EL (cell line): ENCODE measurements around the gene CHCHD2.
A peak's percentile ranks its signal among the peaks of the same experiment; 100 is the strongest.
"Not testable (repeated sequence)": the region's sequence is repeated elsewhere in the genome, so short reads cannot be mapped to it uniquely, and the experiment has no call there.

Source experiments
- DNase-seq: peaks from one replicate; pipeline ENCODE4 v3.0.0-alpha.2; 2016

The CHCHD2 gene, protein sequence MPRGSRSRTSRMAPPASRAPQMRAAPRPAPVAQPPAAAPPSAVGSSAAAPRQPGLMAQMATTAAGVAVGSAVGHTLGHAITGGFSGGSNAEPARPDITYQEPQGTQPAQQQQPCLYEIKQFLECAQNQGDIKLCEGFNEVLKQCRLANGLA

DNA sequence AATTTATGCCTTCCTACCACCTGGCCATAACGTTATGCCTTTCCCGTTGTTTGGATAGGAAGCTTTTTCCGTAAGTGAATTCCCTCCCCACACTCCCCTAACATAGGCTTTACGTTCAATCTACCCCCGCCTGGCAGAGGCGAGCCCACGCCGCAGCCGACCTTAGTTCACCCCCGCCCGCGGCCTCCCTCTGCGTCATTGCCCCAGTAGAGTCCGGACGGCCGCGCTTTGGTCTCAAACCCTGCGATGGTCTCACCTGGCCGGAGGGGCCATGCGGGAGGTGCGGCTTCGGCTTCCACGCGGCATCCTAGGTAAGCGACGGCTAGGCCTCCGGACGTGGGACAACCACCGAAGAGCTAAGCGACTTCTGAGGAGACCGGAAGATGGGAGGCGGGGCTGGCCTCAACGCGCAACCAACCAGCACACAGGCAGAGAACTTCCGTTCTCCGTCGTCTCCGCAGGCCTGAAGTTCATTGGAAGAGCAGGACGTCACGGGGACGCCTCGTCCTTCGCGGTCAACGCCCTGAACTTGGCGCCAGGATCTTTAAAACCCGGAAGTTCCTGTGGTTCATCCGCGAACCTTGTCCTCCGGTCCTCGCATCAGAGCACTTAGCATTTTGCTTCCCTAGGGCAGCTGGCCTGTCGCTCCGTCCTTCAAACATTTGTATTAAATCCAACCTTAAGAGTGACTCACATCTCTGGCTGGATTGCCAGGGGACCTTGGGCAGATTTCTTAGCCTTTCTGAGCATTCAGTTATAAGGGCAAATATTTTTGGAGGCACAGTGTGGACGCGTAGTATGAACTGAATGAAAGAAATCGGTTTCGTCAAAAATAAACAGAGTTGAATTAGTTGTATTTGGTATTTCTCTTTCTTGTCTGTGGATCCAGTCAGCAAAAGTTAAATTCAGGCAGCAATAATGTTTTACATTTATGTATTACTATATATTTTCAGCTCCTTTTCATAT lies at the start of gene CHCHD2:
CHCHD2 (minus strand) TSS at position 369 of the 966 bp plus-strand sequence; CDS start at position 306, 63 bp downstream.
- DNase-seq, result peak; percentile 99

DNA sequence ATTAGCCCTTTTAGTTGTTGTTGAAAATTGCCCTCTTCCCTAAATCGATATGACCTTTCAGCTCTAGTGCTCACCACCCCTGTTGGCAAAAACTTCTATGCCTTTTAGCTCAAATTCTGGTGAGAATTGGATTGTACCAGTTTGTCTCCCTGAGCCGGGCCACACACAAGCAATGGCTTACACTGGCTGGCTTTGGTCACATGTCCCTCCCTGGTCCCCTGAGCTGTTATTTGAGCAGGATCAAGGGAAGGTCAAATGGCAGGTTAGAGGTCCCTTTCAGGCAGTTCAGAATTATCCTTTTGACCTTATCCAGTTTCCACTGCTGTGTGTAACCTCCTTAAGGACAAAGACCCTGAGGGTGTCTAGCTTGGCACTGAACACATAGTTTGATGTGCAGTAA lies 24.8 kb upstream of the CHCHD2 start:
- DNase-seq, result not testable (repeated sequence)

DNA sequence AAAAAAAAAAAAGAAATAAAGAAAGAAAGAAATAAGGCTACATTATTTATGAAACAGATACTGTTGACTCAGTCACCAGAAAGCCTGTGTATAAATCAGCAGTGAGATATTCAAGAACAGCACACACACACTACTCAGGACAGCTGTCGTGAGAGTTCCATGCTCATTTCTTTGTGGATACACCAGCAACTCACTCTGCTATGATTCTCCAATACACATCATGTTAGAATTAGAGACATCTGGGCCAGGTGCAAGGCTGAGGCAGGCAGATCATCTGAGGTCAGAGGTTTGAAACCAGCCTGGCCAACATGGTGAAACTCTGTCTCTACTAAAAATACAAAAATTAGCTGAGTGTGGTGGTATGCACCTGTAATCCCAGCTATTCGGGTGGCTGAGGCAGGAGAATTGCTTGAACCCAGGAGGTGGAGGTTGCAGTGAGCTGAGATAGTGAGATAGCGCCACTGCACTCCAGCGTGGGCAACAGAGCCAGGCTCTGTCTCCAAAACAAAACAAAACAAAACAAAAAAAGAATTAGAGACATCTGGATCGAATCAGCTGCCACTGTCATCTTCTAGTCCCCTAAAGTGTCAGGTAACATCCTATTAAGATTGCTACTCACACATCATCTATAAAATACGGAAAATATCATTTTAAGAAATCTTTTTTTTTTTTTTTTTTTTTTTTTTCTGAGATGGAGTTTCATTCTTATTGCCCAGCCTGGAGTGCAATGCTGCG lies 21.1 kb upstream of the CHCHD2 start:
- DNase-seq, result no peak

DNA sequence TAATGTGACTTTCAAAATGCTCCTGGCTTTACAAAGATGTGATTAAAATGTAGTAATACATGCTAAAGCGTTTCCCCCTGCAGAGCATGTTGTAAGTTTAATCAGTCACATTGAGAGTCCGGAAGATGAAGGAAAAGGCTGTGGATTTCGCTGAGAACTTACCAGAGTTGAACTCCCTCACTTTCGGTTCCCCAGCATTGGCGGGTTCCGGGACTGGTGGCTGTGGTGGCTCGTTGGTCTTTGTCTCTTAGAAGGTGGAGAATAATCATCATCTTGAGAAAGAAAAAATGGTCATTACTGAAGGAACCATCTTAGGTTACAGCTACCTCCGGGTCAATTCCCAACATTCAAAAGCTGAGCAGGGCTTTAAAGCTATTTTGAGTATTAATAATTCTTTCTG lies 19.6 kb upstream of the CHCHD2 start:
- DNase-seq, result no peak

DNA sequence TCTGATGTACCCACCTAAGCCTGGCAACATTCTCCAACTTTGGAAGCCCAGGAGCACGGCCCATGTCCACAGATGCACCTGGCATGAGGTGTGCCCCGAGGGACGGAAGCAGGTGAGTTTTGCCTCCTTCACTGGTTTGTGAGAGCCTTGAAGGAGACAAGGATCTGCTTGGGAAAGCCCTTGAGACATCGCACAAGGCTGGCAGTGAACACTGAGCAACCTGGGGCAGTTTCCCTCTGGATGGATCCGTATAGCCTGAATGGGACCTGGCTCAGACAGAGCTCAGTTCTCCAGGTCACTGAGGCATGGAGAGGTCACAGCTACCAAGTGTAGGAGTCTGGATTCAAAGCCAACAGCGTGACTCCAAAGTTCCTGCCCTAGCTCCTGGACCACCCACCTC lies 18.7 kb upstream of the CHCHD2 start:
- no peak for DNase-seq

DNA sequence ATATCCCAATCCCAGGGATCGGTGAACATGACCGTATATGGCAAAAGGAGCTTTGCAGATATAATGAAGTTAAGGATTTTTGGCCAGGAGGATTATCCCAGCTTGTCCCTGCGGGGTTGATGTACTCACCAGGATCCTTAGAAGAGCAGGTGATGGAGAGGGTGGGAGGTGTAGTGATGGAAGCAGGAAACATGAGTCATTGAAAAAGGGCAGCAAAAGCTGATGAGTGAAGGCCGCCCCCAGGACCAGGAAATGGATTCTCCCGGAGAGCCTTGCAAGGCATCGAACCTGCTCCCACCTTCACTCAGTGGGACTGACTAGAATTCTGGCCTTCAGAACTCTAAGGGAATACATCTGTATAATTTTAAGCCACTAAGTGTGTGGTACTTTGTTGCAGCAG lies 15.2 kb upstream of the CHCHD2 start:
- no peak for DNase-seq

DNA sequence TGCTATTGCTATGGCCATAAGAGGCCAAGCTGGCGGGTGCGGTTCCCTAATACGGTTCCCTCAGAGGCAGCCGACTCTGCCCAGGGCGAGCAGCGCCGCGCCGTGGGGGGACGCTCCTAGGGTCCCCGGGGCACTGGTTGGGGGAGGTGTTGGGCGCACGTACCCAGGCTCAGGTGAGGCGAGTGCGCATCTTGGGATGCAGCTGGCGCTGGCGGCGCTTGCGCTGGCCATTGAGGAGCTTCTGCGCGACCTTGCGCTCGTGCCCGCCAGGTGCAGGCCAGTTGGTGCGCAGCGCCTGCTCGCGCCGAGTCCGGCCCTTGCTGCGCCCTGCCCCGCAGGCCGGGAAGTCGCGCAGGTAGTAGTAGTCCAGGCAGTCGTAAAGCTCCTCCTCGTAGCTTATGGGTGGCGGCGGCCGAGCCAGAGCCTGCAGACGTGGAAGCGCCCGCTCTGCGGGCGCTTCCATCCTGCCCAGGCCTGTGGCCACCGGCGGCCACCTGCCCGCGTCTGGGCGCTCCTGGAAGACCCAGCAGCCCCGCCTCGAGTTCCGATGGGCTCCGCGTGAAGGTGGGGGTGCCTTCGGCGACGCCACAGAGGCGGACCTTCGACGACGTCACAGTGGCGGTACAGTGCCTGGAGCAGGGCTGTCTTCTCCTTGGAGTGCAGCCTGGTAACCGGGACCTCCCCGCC lies 9.7 kb upstream of the CHCHD2 start, which contains the start of gene NUPR2:
NUPR2 (minus strand) TSS at position 566 of the 687 bp plus-strand sequence; CDS start at position 463, 103 bp downstream.
- no peak for DNase-seq

DNA sequence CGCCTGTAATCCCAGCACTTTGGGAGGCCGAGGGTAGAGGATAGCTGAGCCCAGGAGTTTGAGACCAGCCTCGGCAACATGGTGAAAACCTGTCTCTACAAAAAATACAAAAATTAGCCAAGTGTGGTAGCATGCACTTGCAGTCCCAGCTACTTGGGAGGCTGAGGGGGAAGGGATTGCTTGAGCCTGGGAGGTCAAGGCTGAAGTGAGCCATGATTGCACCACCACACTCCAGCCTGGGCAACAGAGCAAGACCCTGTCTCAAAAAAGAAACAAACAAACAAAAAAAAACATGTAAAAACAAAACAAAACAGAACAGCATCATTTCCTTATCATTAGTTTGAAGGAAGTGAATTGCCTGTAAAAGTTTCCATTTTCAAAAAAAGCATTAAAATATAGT lies 6.0 kb upstream of the CHCHD2 start:
- DNase-seq, result not testable (repeated sequence)

DNA sequence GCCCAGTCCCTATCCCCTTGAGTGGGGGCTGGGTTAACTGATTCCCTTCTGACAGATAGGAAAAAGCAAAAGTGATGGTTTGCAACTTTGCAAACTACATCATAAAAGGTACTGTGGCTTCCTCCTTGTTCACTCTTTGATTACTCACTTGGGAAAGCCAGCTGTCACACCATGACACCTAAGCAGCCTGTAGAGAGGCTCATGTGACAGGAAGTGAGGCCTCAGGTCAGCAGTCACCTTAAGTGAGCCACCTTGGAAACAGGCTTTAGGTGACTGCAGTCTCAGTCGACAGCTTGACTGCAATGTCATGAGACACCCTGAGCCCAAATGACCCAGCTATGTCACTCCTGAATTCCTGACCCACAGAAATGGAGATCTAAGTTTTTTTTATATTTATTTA lies 4.3 kb upstream of the CHCHD2 start:
- DNase-seq, result no peak

DNA sequence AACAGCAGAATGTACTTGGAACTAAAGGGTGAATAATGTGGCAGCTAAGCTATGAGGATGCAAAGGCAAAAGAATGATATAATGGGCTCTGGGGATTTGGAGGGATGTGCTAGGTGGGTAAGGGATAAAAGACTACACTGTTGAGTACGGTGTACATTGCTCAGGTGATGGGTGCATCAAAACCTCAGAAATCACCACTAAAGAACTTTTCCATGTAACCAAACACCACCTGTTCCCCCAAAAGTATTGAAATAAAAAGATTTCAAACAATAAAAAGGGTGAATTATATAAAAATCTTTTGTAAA lies 1.6 kb upstream of the CHCHD2 start:
- DNase-seq, result no peak

DNA sequence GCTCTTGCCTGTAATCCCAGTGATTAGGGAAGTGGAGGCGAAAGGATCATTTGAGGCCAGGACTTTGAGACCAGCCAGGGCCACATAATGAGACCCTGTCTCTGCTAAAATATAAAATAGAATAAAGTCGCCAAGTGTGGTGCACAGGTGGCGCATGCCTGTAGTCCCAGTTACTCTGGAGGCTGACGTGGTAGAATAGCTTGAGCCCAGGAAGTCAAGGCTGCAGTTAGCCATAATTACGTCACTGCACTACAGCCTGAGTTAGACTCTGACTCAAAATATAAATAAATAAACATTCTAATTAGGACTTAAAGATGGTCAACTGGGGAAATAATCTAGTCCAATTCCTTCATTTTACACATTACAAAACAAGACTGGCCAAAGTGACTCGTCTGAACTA lies 768 bp downstream of the CHCHD2 start:
- peak; percentile 79 for DNase-seq

DNA sequence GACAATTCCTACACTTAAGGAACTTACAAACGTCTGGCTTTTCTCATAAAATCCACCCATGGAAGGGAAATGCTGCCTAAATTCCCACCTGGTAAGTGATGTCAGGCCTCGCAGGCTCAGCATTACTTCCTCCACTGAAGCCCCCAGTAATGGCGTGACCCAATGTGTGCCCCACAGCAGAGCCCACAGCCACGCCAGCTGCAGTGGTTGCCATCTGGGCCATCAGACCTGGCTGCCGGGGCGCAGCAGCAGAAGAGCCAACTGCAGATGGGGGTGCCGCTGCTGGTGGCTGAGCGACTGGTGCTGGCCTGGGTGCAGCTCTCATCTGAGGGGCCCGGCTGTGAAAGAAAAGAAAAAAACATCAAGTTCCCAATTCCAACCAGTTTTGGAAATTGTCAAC lies 2.1 kb downstream of the CHCHD2 start:
- not testable (repeated sequence) for DNase-seq

DNA sequence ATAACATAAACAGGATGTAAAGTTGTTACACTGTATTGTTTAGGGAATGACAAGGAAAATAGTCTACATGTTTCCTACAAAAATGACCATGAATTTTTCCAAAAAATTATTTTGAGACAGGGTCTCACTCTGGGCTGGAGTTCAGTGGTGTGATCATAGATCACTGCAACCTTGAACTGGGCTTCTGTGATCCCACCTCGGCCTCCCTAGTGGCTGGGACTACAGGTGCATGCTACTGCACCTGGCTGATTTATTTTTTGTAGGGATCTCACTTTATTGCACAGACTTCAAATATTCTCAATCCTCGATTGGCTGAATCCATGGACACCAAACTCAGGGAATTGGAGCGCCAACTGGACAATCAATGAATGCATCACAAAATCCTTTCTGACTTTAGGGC lies 6.6 kb downstream of the CHCHD2 start:
- no peak for DNase-seq

DNA sequence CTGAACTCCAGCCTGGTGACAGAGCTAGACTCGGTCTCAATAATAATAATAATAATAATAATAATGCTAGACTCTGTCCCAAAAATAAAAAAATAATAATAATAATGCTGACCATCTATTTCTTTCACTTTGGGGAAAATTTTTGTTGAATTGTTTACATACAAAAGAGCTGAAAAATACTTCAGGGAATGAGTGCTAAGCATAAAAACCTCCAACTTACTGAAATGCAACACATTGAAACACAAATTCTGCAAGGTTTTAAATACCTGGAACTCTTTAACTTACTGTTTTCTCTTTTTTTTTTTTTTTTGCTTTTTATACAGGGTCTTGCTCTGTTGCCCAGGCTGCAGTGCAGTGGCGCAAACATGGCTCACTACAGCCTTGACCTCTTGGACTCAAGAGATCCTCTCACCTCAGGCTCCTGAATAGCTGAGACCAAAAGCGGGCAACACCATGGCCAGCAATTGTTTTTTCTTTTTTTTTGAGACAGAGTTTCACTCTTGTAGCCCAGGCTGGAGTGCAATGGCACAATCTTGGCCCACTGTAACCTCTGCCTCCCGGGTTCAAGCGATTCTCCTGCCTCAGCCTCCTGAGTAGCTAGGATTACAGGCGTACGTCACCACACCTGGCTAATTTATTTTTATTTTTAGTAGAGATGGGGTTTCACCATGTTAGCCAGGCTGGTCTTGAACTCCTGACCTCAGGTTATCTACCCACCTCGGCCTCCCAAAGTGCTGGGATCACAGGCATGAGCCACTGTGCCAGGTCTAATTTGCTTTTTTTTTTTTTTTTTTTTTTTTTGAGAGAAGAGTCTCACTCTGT lies 7.9 kb downstream of the CHCHD2 start:
- not testable (repeated sequence) for DNase-seq

DNA sequence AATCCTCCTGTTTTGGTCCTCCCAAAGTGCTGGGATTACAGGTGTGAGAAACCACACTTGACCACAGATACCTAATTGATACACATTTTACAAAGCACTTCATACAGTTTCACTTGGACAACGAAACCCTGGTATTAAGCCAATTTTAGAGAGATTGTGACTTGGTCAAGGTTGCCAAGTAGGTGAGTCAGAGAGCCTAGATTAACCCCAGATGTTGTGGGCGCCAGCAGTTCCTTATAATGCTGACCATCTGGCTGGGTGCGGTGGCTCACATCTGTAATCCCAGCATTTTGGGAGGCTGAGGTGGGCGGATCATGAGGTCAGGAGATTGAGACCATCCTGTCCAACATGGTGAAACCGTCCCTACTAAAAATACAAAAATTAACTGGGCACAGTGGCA lies 8.6 kb downstream of the CHCHD2 start:
- peak; percentile 80 for DNase-seq

DNA sequence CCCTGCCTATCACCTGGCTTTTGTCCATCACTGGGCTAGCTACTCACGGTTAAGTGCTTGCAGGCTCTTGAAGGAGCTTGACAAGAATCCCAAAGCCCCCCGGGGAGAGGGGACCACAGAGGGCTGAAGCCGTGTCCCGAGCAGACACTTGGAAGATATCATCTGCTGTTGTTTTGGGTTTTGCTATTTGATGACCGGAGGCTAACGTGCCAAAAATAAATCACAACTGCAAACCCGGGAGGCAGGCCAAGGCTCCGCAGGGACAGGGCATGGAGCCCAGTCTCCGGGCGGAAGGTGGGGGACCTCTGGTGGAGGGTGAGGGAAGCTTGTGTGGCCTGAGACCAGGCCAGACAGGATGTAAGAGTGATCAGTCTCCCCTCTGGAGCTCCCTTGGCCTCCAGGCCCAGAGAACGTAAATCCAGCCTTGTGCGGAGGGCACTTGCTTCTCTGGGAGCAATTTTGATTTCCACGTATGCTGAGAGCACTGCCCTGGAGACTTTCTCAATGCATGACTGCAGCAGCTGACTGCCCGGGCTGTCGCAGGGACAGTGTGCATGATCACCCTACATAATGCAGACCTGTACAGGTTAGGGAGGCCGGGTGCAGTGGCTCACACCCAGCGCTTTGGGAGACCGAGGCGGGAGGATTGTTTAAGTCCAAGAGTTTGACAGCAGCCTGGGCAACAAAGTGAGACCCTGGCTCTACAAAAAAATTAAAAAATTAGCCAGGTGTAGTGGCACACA lies 13.3 kb downstream of the CHCHD2 start, which contains the start of gene PHKG1:
PHKG1 (minus strand) TSS at position 164 of the 743 bp plus-strand sequence. CDS start 4,011 bp downstream, outside the sequence.
- DNase-seq, result peak; percentile 83

DNA sequence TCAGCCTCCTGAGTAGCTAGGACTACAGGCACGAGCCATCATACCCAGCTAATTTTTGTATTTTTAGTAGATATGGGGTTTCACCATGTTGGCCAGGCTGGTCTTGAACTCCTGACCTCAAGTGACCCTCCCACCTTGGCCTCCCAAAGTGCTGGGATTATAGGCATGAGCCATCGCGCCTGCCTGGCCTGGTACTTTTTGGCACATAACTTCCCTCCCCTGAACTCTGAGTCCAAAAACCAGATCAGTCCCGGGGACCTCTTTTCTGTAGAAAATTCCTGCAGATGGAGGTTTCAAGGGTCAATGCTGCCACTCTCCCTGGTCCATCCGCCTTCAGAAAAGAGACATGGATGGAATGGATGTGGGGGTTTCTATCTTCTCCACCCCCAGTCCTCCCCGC lies 13.9 kb downstream of the CHCHD2 start:
- not testable (repeated sequence) for DNase-seq

DNA sequence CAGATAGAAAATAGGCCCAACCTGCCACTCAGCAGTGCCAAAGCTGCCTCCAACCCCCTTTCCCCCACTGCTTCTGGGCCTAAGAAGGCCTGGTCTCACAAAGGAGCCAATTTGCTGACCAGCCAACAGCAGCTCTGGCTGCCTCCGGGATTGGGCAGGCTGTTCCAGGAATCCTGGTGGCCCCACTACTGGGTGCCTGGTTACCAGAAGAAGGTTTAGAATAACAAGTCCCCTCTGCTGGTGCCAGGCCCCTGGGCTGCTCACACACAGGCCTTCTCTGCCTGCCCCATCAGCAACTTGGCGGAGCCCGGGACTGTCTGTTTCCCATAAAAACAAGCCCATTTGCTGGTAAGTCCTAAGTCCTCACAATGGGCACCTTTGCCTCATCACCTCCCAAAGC lies 14.7 kb downstream of the CHCHD2 start:
- no peak for DNase-seq

DNA sequence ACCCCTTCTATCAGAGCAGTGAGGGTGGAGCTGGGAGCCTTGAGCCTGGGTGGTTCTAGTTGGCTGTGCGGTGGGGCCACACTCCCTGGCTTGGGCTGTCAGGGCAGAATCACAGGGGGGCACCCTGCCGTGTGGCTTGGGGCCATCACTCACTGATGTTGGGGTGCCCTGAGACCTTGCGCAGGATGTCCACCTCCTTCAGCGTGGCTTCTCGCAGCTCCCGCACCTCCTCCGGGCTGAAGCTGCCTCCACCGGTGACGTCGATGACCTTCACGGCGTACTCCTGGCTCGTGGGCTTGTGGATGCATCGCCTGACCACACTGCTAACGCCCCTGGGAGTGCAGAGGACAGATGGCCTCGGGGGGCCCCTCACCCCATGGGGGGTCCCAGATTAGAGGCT lies 18.8 kb downstream of the CHCHD2 start:
- DNase-seq, result no peak

DNA sequence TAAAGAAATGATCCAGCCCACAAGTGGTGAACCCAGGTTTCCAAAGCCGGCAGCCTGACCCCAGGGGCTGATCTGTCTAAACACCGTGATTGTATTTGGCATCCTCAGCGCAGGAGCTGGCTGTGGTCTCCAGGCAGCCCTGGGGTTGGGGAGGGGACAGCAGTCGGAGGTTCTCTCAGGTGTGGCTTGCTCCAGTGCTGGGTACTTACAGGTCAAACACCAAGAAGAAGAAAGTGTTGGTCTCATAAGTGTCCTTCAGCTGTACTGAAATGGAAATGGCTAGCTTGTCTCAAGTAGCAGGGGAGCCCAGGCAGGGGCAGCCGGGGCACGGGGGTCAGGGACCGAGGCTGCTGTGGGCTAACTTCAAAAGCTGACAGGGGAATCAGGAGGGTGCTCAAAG lies 19.5 kb downstream of the CHCHD2 start:
- no peak for DNase-seq

DNA sequence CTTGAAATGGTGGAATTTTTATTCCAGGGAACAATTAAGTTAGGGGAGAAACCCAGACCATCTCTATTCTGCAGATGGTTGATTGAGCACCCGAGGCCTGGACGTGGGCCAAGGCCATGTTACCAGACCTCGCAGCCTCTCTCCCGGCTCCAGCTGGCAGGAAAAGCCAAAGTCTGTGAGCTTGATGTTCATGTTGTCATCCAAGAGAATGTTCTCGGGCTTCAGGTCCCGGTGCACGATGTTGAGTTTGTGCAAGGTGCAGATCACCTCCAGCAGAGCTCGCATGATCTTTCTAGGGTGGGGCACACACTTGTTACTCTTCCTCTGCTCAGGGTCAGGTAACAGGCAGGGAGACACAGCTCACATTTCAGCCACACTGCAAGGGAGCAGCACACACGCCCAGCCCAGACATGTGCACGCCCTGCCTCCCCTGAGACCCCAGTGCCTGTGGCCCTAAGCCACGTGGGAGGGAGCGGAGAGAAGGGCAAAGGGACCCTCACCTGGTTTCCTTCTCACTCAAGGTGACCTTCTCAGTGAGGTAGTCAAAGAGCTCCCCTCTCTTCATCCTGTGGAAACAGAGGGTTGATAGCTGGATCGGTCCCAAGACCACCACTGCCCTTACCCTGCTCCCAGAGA lies 23.0 kb downstream of the CHCHD2 start:
- DNase-seq, result no peak
